PC-3 (cell line): ENCODE results near the gene GRB10. TPM values are rescaled to one million over a fixed set of nuclear protein-coding genes. Genes with fewer than 3 reads are reported as not detected.

Source experiments
- ATAC-seq: fragments of 200-7000 bp; cut with Tn5 transposase; 2 replicates; pipeline ENCODE4 v1.9.1; 2020; ENCODE audit warnings: mild to moderate bottlenecking, moderate library complexity
- BruUV-seq: library from RNA; stranded (reverse); fragments of 400-500 nt; replicated peaks from 2 replicates; lab custom pipeline; 2021; lab: Mats Ljungman, UMichigan
- CTCF ChIA-PET: fragments of 300-600 bp; sonication (Branson Sonifier 250); formaldehyde crosslinking; loops from one replicate; lab custom pipeline; 2022; ENCODE audit warnings: antibody characterized with exemption; lab: Charles Lee
- POLR2A ChIA-PET: fragments of 300-600 bp; sonication (Branson Sonifier 250); formaldehyde crosslinking; loops from one replicate; lab custom pipeline; 2022; ENCODE audit warnings: antibody characterized with exemption; ENCODE audit not compliant: unreplicated experiment; lab: Charles Lee
- DNase-seq: peaks from one replicate; pipeline ENCODE4 v3.0.0-alpha.2; 2015
- H2AFZ ChIP-seq: fragments of 300-600 bp; sonication (generic); 2 replicates; pipeline ENCODE4 v1.6.0; 2016; ENCODE audit warnings: antibody characterized with exemption, low read length
- H3F3A ChIP-seq: fragments of 300-600 bp; sonication (generic); one replicate; pipeline ENCODE4 v1.6.0; 2017; ENCODE audit warnings: antibody characterized with exemption, low read length, control low read depth, mild to moderate bottlenecking; ENCODE audit not compliant: unreplicated experiment
- H3K27ac ChIP-seq: fragments of 300-600 bp; sonication (generic); 2 replicates; pipeline ENCODE4 v1.5.1; 2016; ENCODE audit warnings: mild to moderate bottlenecking, low read length
- H3K27me3 ChIP-seq: fragments of 300-600 bp; sonication (generic); 2 replicates; pipeline ENCODE4 v1.6.1; 2016; ENCODE audit warnings: low read length, mixed read lengths
- H3K36me3 ChIP-seq: fragments of 300-600 bp; sonication (generic); 2 replicates; pipeline ENCODE4 v1.6.1; 2016; ENCODE audit warnings: low read depth, mixed run types, low read length, mixed read lengths
- H3K4me1 ChIP-seq: fragments of 300-600 bp; sonication (generic); 2 replicates; pipeline ENCODE4 v1.5.1; 2016; ENCODE audit warnings: low read length; ENCODE audit not compliant: insufficient read depth
- H3K4me2 ChIP-seq: fragments of 300-600 bp; sonication (generic); 2 replicates; pipeline ENCODE4 v1.6.0; 2016; ENCODE audit warnings: low read length
- H3K4me3 ChIP-seq: fragments of 300-600 bp; sonication (generic); 2 replicates; pipeline ENCODE4 v1.5.1; 2016; ENCODE audit warnings: mild to moderate bottlenecking, low read length, mixed read lengths
- H3K79me2 ChIP-seq: fragments of 300-600 bp; sonication (generic); 2 replicates; pipeline ENCODE4 v1.6.1; 2017; ENCODE audit warnings: low read length, mixed read lengths
- H3K9ac ChIP-seq: fragments of 300-600 bp; sonication (generic); 2 replicates; pipeline ENCODE4 v1.6.0; 2016; ENCODE audit warnings: mild to moderate bottlenecking, low read length
- H3K9me2 ChIP-seq: fragments of 300-600 bp; sonication (generic); replicated peaks from 2 replicates; pipeline ENCODE4 v1.6.1; 2016; ENCODE audit warnings: mixed run types, low read length, mixed read lengths
- H3K9me3 ChIP-seq: fragments of 300-600 bp; sonication (generic); 2 replicates; pipeline ENCODE4 v1.6.1; 2016; ENCODE audit warnings: low read length, mixed read lengths
- H4K20me1 ChIP-seq: fragments of 300-600 bp; sonication (generic); 2 replicates; pipeline ENCODE4 v1.6.1; 2016; ENCODE audit warnings: low read length, mixed read lengths
- CTCF ChIP-seq: fragments of 300-600 bp; sonication (generic); conservative IDR thresholded peaks from 2 replicates; pipeline ENCODE4 v1.5.1; 2017; ENCODE audit warnings: antibody characterized with exemption, low read depth, mild to moderate bottlenecking, low read length
- EZH2 ChIP-seq: fragments of 300-600 bp; sonication (generic); IDR thresholded peaks from one replicate; pipeline ENCODE4 v1.6.1; 2017; ENCODE audit warnings: antibody characterized with exemption, mild to moderate bottlenecking, low read length; ENCODE audit not compliant: unreplicated experiment
- EZH2phosphoT487 ChIP-seq: fragments of 300-600 bp; sonication (generic); IDR thresholded peaks from 2 replicates; pipeline ENCODE4 v1.6.1; 2018; ENCODE audit warnings: mild to moderate bottlenecking, antibody characterized with exemption, low read length, borderline replicate concordance
- intact Hi-C: fragments of 100-400 bp; cut with micrococcal nuclease; formaldehyde crosslinking; loops from 2 replicates; pipeline ENCODE4 v1.9.0; 2023
- total RNA-seq: library from RNA; depleted of rRNA; stranded (reverse); fragments of >200 nt; gene quantifications from 2 replicates; pipeline ENCODE4 v1.2.3, GENCODE V29; 2014

The GRB10 gene
- total RNA-seq, 1 experiment from 2014 or later: 61.3 TPM

GRCh38 chr7:50696810-50697582 is 85.7 kb downstream of the GRB10 start:
- H3K4me2 ChIP-seq: no peak overlapping the region
- CTCF ChIA-PET: interaction anchor here (0.5 to 0.7 kb wide), 2 partner anchors 142 to 444 kb away, joined by 3 to 6 read pairs; no protein-coding TSS in a partner anchor
- peak; percentile 73 for TF ChIP-seq CTCF
- TF ChIP-seq EZH2: no peak
- no peak for TF ChIP-seq EZH2phosphoT487
- H3K36me3 ChIP-seq: peaks cover 5% of the 10 kb centered on the region; the same call in 1 of the 2 replicates
- no peak overlapping the region for H2AFZ ChIP-seq
- H4K20me1 ChIP-seq: no peaks in the 10 kb centered on the region; the same call in 1 of the 2 replicates
- H3K9me3 ChIP-seq: no peaks in the 10 kb centered on the region
- H3K27ac ChIP-seq: no peak overlapping the region
- no peak overlapping the region for H3K9ac ChIP-seq
- no peak overlapping the region for H3K4me3 ChIP-seq
- DNase-seq (peak; percentile 46), ATAC-seq (peak; percentile 53; the same call in 1 of the 2 replicates)
- intact Hi-C loops: loop anchor here (2.0 to 10.0 kb wide), 4 partner anchors 85 to 464 kb away; partner anchors contain the start of gene GRB10
- no peaks in the 10 kb centered on the region for H3K9me2 ChIP-seq
- H3F3A ChIP-seq: no peaks in the 10 kb centered on the region
- H3K79me2 ChIP-seq: no peaks in the 10 kb centered on the region
- H3K4me1 ChIP-seq: no peaks in the 10 kb centered on the region
- no TSS peak for BruUV-seq
- POLR2A ChIA-PET: no interaction called here
- H3K27me3 ChIP-seq: no peaks in the 10 kb centered on the region

- Histone ChIP-seq H3K79me2 (no peaks in the 10 kb centered on the region), H3K4me3 (no peak overlapping the region), H3K4me1 (no peaks in the 10 kb centered on the region), H3K9me3 (no peaks in the 10 kb centered on the region), H4K20me1 (no peaks in the 10 kb centered on the region; the same call in 1 of the 2 replicates), H3K27ac (no peak overlapping the region), H3K9ac (no peak overlapping the region), H3K4me2 (no peak overlapping the region), H2AFZ (no peak overlapping the region), H3K36me3 (0 out of 2 replicates have a peak, but pooled peaks cover 2% of the 10 kb centered on the region), H3K9me2 (no peaks in the 10 kb centered on the region), H3F3A (no peaks in the 10 kb centered on the region), H3K27me3 (no peaks in the 10 kb centered on the region)
- ATAC-seq (no peak), DNase-seq (no peak)
- BruUV-seq: no TSS peak
- ChIA-PET POLR2A (no interaction called here), CTCF (no interaction called here)
- intact Hi-C loops: loop anchor here (5.0 to 10.0 kb wide), 3 partner anchors 87 to 447 kb away; partner anchors contain the start of gene GRB10
- TF ChIP-seq EZH2phosphoT487: no peak
- no peak for TF ChIP-seq EZH2
- no peak for TF ChIP-seq CTCF
Observed at GRCh38 chr7:50695026-50695425, 87.7 kb downstream of the GRB10 start.
